Endothelial cell of umbilical vein (primary cell): ENCODE measurements around the gene RIT2.

Experiments used
- CTCF ChIP-seq, 2 donors: IDR thresholded peaks; 1 replicate in 1 of 2; 2 replicates in 1 of 2; pipeline ENCODE4 v1.5.1; 2011; ENCODE audit warnings: low read length in 2 of 2, mild to moderate bottlenecking in 2 of 2, moderate library complexity in 2 of 2, control low read depth in 1 of 2, inconsistent platforms in 1 of 2, low read depth in 1 of 2; ENCODE audit not compliant: insufficient read depth in 1 of 2; ENCODE audit errors: extremely low read depth in 1 of 2
- EZH2 ChIP-seq: IDR thresholded peaks from 2 replicates; pipeline ENCODE4 v1.6.1; 2012; ENCODE audit warnings: borderline replicate concordance, low read depth, mild to moderate bottlenecking, moderate library complexity, low read length, inconsistent platforms; ENCODE audit not compliant: severe bottlenecking
- JUN ChIP-seq: IDR thresholded peaks from 2 replicates; pipeline ENCODE4 v1.6.1; 2011; ENCODE audit warnings: borderline replicate concordance, low read depth; ENCODE audit not compliant: insufficient read length, insufficient read depth
- MAX ChIP-seq: IDR thresholded peaks from 2 replicates; pipeline ENCODE4 v1.6.1; 2011; ENCODE audit not compliant: insufficient read depth, insufficient read length
- MYC ChIP-seq: IDR thresholded peaks from one replicate; pipeline ENCODE4 v1.6.1; 2011; ENCODE audit warnings: mild to moderate bottlenecking, low read depth, low read length
- POLR2A ChIP-seq: IDR thresholded peaks from 2 replicates; pipeline ENCODE4 v1.6.1; 2012; ENCODE audit warnings: low read depth, mild to moderate bottlenecking, control low read depth, low read length
- POLR2AphosphoS5 ChIP-seq: IDR thresholded peaks from 2 replicates; pipeline ENCODE4 v1.6.1; 2012; ENCODE audit warnings: low read depth, mild to moderate bottlenecking, control low read depth, low read length, moderate library complexity; ENCODE audit not compliant: insufficient read depth

GRCh38 chr18:43077510-43078308, 37.8 kb downstream of the RIT2 start:
- TF ChIP-seq POLR2A (no peak), CTCF (IDR thresholded peaks at IDR 0.05; ENCODE audit: extremely low read depth in 1 of 2, insufficient read depth in 1 of 2, low read depth in 1 of 2, low read length in 2 of 2) (no peak), MYC (no peak), JUN (no peak), POLR2AphosphoS5 (no peak), EZH2 (no peak), MAX (no peak)
